Suprapubic skin (tissue), 4 donors: ENCODE measurements around the gene HSPG2. TPM values are rescaled to one million over a fixed set of nuclear protein-coding genes. Genes with fewer than 3 reads are reported as not detected.

Experiments
- DNase-seq, 2 donors: peaks; one replicate each; pipeline ENCODE4 v3.0.0-alpha.2; 2019; ENCODE audit warnings: low spot score in 2 of 2
- H3K27ac ChIP-seq: fragments of 200-600 bp; sonication (generic); one replicate; pipeline ENCODE4 v1.5.1; 2019
- H3K27me3 ChIP-seq: fragments of 200-600 bp; sonication (generic); one replicate; pipeline ENCODE4 v1.5.1; 2019
- H3K36me3 ChIP-seq: fragments of 200-600 bp; sonication (generic); one replicate; pipeline ENCODE4 v1.5.1; 2019
- H3K4me1 ChIP-seq: fragments of 200-600 bp; sonication (generic); one replicate; pipeline ENCODE4 v1.5.1; 2019
- H3K4me3 ChIP-seq: fragments of 200-600 bp; sonication (generic); one replicate; pipeline ENCODE4 v1.5.1; 2019; ENCODE audit warnings: mild to moderate bottlenecking
- H3K9me3 ChIP-seq: fragments of 200-600 bp; sonication (generic); one replicate; pipeline ENCODE4 v1.5.1; 2019
- CTCF ChIP-seq, 2 donors: fragments of 200-600 bp in 1 of 2; fragments of 450-650 bp in 1 of 2; sonication (generic) in 1 of 2; IDR thresholded peaks; one replicate each; pipeline ENCODE4 v1.5.1; 2016 to 2019; ENCODE audit warnings: antibody characterized with exemption in 2 of 2, mild to moderate bottlenecking in 1 of 2, moderate library complexity in 1 of 2
- EP300 ChIP-seq: sonication (generic); formaldehyde crosslinking; IDR thresholded peaks from one replicate; pipeline ENCODE4 v1.6.1; 2017; ENCODE audit warnings: antibody characterized with exemption
- POLR2A ChIP-seq, 2 donors: fragments of 450-650 bp; IDR thresholded peaks; one replicate each; pipeline ENCODE4 v1.6.1; 2017; ENCODE audit warnings: antibody characterized with exemption in 2 of 2, mild to moderate bottlenecking in 2 of 2, moderate library complexity in 2 of 2
- POLR2AphosphoS5 ChIP-seq, 3 donors: sonication (generic); formaldehyde crosslinking; IDR thresholded peaks; one replicate each; pipeline ENCODE4 v1.6.1; 2017; ENCODE audit warnings: antibody characterized with exemption in 3 of 3
- WGBS: methylation state at CpG from one replicate; pipeline ENCODE4 v1.1.5; 2018; 5-methylcytosine and 5-hydroxymethylcytosine counted together
- total RNA-seq, 4 donors: library from RNA; depleted of rRNA; stranded (reverse); fragments of >200 nt; gene quantifications; one replicate each; pipeline ENCODE4 v1.1.0, GENCODE V29; 2016

Gene HSPG2
- total RNA-seq, 4 donors from 2014 or later: 97.5 to 164 (median 131) TPM

GRCh38 chr1:21857840-21858670 is 79.1 kb downstream of the HSPG2 start:
- no peak for TF ChIP-seq CTCF (IDR thresholded peaks at IDR 0.05)
- no peak for TF ChIP-seq POLR2A (IDR thresholded peaks at IDR 0.05)
- TF ChIP-seq POLR2AphosphoS5 (IDR thresholded peaks at IDR 0.05): no peak
- TF ChIP-seq EP300: no peak
- Histone ChIP-seq H3K27ac (no peak overlapping the region), H3K9me3 (no peaks in the 10 kb centered on the region), H3K4me3 (no peak overlapping the region), H3K27me3 (no peaks in the 10 kb centered on the region), H3K36me3 (peaks cover 94% of the 10 kb centered on the region), H3K4me1 (no peaks in the 10 kb centered on the region)
- whole genome bisulfite sequencing: 79% methylated on average over 15 of the region's 15 CpGs
- no peak for DNase-seq

GRCh38 chr1:21857142-21857839 is 79.8 kb downstream of the HSPG2 start:
- Histone ChIP-seq H3K9me3 (no peaks in the 10 kb centered on the region), H3K4me1 (no peaks in the 10 kb centered on the region), H3K27ac (no peak overlapping the region), H3K4me3 (no peak overlapping the region), H3K36me3 (peaks cover 96% of the 10 kb centered on the region), H3K27me3 (no peaks in the 10 kb centered on the region)
- DNase-seq: peak in 1 of 2 donors; percentile 58
- no peak for TF ChIP-seq POLR2A (IDR thresholded peaks at IDR 0.05)
- TF ChIP-seq CTCF (IDR thresholded peaks at IDR 0.05): no peak
- TF ChIP-seq EP300: no peak
- no peak for TF ChIP-seq POLR2AphosphoS5 (IDR thresholded peaks at IDR 0.05)
- WGBS: 78% methylated on average over 11 of the region's 14 CpGs

GRCh38 chr1:21855257-21856096 is 81.6 kb downstream of the HSPG2 start:
- no peaks in the 10 kb centered on the region for H3K4me1 ChIP-seq
- no peaks in the 10 kb centered on the region for H3K9me3 ChIP-seq
- peaks cover 96% of the 10 kb centered on the region for H3K36me3 ChIP-seq
- H3K27ac ChIP-seq: no peak overlapping the region
- WGBS: 77% methylated on average over 13 of the region's 35 CpGs
- no peak overlapping the region for H3K4me3 ChIP-seq
- no peaks in the 10 kb centered on the region for H3K27me3 ChIP-seq
- TF ChIP-seq POLR2AphosphoS5 (IDR thresholded peaks at IDR 0.05) (no peak), EP300 (no peak), CTCF (IDR thresholded peaks at IDR 0.05) (no peak), POLR2A (IDR thresholded peaks at IDR 0.05) (no peak)
- DNase-seq: peak in 1 of 2 donors; percentile 59

- DNase-seq: peak in 1 of 2 donors; percentile 58
- 93% methylated on average over 13 of the region's 13 CpGs for WGBS
- Histone ChIP-seq H3K27me3 (no peaks in the 10 kb centered on the region), H3K4me3 (no peak overlapping the region), H3K9me3 (no peaks in the 10 kb centered on the region), H3K27ac (no peak overlapping the region), H3K4me1 (no peaks in the 10 kb centered on the region), H3K36me3 (peaks cover 96% of the 10 kb centered on the region)
- no peak for TF ChIP-seq CTCF (IDR thresholded peaks at IDR 0.05)
- no peak for TF ChIP-seq POLR2AphosphoS5 (IDR thresholded peaks at IDR 0.05)
- no peak for TF ChIP-seq POLR2A (IDR thresholded peaks at IDR 0.05)
- no peak for TF ChIP-seq EP300
Observed at GRCh38 chr1:21854751-21855131, 82.4 kb downstream of the HSPG2 start.
